ENCODE data around the gene DZIP1L. TPM values are rescaled to one million over a fixed set of nuclear protein-coding genes. Genes with fewer than 3 reads are reported as not detected.

The DZIP1L gene
- total RNA-seq, 1 donor from 2014 or later = 0.16 TPM

DNA sequence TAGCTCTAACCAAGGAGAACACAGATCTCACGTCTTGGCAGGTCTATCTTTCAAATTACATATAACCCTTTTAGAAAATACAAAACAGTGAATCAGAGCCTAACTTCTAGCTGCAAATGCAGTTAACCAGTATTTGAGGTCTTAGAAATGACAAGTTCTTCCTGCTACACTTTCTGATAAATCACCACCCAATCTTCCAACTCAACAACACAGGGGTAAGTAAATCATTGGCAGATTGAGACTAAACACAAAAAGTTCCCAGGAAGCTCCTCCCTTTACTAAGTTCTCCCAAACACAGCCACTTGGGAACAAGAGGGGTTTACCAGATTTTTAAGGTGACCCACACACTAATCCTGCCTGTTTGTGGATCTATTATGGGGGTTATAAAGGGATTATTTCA is 16.8 kb upstream of the DZIP1L start, which contains the start of gene A4GNT:
Gene A4GNT, minus strand, starts transcription at position 152 of the 400 bp plus-strand sequence. CDS start 1,134 bp downstream, outside the sequence.
- Mint-ChIP-seq H3K27ac (no peak within 1 kb of the TSS), H3K36me3 (ENCODE audit: low read depth) (no peaks in the 10 kb centered on the region), H3K4me1 (ENCODE audit: low read depth) (no peaks in the 10 kb centered on the region), H3K9me3 (no peaks in the 10 kb centered on the region), H3K4me3 (ENCODE audit: low read depth) (no peak within 1 kb of the TSS), H3K27me3 (ENCODE audit: low read depth) (peaks cover 33% of the 10 kb centered on the region)
- intact Hi-C loops (cut with micrococcal nuclease) = no loop called here
- DNase-seq (ENCODE audit: low spot score) = no peak

DNA sequence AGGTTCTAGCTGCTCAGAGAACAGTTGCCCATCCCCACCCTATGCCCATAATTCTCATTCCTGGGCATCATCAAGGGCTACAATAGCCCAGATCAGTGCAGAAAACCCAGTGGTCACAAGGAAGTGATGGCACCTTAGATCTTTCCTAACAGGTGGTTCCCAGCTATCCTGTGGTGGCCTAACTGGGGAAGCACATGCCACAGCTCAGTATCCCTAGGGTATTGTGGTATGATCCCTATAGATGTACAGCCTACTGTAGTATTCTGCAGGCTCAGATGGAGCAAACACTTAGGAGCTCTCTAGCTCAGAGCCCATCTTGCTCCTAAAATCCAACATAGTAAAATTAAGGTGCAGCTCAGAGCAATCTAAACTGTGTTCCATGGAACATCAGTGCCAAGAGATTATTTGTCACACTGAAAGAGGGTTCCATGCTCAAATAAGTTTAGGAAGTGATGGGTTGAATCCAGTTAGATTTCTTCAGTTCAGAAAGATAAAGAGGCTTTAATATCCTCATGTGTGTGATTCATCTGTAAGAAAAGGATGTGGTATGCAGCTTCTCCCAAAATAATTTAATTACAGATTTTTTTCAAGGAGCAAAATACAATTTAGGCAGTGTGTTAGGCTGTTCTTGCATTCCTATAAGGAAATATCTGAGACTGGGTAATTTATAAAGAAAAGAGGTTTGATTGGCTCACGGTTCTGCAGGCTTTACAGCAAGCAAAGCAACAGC is 12.4 kb upstream of the DZIP1L start:
- Mint-ChIP-seq H3K27ac (no peak overlapping the region), H3K27me3 (ENCODE audit: low read depth) (peaks cover 13% of the 10 kb centered on the region), H3K9me3 (no peaks in the 10 kb centered on the region), H3K4me3 (ENCODE audit: low read depth) (no peak overlapping the region), H3K4me1 (ENCODE audit: low read depth) (no peaks in the 10 kb centered on the region), H3K36me3 (ENCODE audit: low read depth) (no peaks in the 10 kb centered on the region)
- intact Hi-C loops (cut with micrococcal nuclease) = no loop called here
- DNase-seq (ENCODE audit: low spot score) = no peak

DNA sequence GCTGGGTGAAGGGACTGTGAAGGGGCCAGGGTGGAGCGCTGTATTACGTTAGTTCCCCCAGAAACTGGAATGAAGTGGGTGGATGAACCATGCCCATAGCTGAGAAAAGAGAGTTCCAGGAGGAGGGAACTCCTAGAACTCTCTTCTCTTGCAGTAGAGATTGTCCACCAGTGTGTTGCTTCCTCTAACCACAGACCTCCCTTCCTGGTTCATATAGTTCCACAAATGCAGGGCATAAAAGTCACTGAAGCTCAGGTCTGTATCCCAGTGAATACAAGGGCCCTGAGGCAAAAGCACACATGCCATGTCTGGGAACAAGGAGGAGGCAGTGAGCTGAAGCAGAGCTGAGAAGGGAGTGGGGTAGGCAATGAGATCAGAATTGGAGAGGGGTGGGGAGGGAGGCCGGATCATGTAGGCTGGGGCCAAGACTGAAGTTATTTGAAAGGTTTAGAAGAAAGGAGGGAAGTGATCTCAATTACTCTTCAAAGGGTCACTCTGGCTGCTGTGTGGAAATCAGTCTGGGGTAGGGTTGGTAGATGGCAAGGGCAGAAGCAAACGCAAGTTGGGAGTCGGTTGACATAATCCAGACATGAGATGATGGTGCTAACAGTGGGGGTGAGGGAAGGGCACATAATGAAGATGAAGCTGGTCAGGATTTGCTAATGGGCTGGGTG is 10.3 kb upstream of the DZIP1L start:
- Mint-ChIP-seq H3K9me3 (no peaks in the 10 kb centered on the region), H3K36me3 (ENCODE audit: low read depth) (no peaks in the 10 kb centered on the region)

DNA sequence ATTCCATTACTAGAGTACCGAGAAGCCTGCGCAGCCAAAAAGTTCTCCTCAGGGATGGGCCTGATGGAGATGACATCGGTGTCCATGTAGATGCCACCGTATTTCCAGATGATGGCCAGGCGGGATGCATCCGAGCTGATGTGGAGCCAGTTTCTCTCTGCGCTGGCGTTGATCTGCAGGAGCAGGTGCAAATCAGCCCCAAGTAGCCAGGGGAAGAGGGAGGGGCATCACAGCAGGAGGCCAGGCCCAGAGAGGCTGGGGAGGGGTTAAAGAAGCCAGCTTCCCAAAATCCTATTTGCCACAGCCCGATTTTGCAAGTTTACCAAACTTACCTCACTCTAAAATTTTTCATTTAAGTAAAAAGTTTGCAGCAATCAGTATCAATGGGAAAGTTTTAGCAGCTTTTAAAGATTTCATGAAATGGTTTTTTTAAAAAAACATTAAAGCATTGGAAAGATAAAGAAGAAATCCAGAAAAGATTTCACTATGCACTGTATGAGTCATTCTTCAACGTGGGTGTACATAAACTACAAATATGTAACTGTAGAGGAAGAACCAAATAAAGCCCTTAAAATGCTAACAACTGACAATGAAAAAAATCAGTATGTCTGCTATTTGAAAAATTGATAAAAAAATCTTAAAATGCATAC is 9.4 kb upstream of the DZIP1L start:
- Mint-ChIP-seq H3K4me3 (ENCODE audit: low read depth) (no peak overlapping the region), H3K27ac (no peak overlapping the region), H3K4me1 (ENCODE audit: low read depth) (no peaks in the 10 kb centered on the region), H3K27me3 (ENCODE audit: low read depth) (peaks cover 9% of the 10 kb centered on the region), H3K9me3 (no peaks in the 10 kb centered on the region), H3K36me3 (ENCODE audit: low read depth) (no peaks in the 10 kb centered on the region)
- DNase-seq (ENCODE audit: low spot score) = no peak
- intact Hi-C loops (cut with micrococcal nuclease) = no loop called here

More for the DNA sequence above, 10.3 kb upstream of the DZIP1L start:
- DNase-seq (ENCODE audit: low spot score) = no peak
- Mint-ChIP-seq H3K27ac (no peak overlapping the region), H3K4me1 (ENCODE audit: low read depth) (no peaks in the 10 kb centered on the region), H3K27me3 (ENCODE audit: low read depth) (peaks cover 10% of the 10 kb centered on the region), H3K4me3 (ENCODE audit: low read depth) (no peak overlapping the region)
- intact Hi-C loops (cut with micrococcal nuclease) = no loop called here

DNA sequence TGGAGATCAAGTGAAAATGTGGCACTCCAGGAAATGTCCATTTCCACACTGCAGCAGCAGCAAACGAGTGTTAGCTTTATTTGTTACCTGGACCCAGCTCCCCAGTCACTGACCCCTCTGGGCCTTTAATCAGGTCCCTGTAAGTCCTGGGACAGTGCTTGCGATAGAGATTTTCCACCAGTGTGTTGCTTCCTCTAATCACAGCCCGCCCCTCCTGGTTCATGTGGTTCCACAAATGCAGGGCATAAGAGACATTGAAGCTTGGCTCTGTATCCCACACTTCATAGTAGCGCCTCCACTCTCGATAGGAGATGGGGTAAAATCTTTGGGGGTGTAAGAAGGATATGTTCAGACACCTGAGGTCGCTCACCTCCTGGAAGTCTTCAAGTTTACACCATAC is 8.8 kb upstream of the DZIP1L start:
- Mint-ChIP-seq H3K27me3 (ENCODE audit: low read depth) (peaks cover 9% of the 10 kb centered on the region), H3K9me3 (no peaks in the 10 kb centered on the region), H3K27ac (no peak overlapping the region), H3K4me3 (ENCODE audit: low read depth) (no peak overlapping the region), H3K36me3 (ENCODE audit: low read depth) (no peaks in the 10 kb centered on the region), H3K4me1 (ENCODE audit: low read depth) (no peaks in the 10 kb centered on the region)
- intact Hi-C loops (cut with micrococcal nuclease) = no loop called here
- no peak for DNase-seq (ENCODE audit: low spot score)

DNA sequence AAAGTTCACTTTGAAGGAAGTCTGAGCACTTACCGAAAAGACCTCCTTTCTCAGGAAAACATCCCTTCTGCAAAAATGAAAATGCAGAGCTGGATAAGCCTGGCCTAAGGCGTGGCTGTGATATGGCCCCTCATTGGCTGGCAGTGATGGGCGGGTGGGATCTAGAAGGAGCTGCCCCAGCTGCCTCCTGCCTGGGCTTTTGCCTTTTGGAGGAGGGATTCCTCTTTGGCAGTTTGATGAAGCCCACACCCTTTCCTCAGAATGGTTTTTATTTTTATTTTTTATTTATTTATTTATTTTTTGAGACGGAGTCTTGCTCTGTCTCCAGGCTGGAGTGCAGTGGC is 4.0 kb upstream of the DZIP1L start:
- intact Hi-C loops (cut with micrococcal nuclease) = loop anchor here (1.0 to 5.0 kb wide), 2 partner anchors 37 to 51 kb away; no protein-coding TSS in a partner anchor
- peaks cover 28% of the 10 kb centered on the region for H3K27me3 Mint-ChIP-seq (ENCODE audit: low read depth)
- no peaks in the 10 kb centered on the region for H3K9me3 Mint-ChIP-seq
- H3K36me3 Mint-ChIP-seq (ENCODE audit: low read depth) = no peaks in the 10 kb centered on the region
- no peak for DNase-seq (ENCODE audit: low spot score)
- H3K4me3 Mint-ChIP-seq (ENCODE audit: low read depth) = no peak overlapping the region
- H3K27ac Mint-ChIP-seq = no peak overlapping the region
- H3K4me1 Mint-ChIP-seq (ENCODE audit: low read depth) = peaks cover 5% of the 10 kb centered on the region

DNA sequence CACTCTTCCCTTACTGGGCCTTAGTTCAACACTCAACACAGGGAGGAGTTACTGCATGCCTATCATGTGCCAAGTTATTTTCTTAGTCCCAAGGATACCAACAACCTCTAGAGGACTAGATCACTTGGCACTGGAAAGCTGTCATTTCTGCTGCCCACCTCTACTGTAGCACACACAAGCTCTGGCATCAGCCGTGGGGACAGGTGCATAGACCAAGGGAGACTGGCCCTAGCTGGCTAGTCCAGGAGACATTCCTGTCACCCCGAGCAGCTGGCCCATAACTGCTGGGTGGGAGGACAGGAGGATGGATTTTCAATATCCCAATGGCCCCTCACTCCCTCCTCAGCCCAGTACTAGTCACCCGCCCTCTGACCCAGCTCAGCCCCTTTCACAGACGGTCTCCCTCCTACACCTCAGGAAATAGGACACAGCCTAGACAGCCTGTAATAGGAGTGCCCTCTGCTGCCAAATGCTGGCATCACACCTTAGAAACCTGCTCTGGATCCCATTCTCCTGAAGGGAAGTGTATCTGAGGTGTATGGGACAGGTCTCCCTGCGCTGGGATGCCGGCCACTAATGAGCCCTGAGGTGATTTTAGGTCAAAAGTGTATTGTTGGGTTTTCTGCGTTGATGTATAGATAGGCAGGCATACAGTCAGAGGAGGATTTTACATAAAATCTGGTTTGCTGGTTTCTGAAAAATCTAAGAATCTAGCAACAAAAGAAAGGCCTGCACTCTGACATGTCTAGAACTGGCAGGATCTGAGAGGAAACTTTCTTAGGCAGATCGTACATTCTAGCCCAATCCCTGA is 3.4 kb upstream of the DZIP1L start:
- peak; percentile 36 for DNase-seq (ENCODE audit: low spot score)
- H3K27me3 Mint-ChIP-seq (ENCODE audit: low read depth) = peaks cover 30% of the 10 kb centered on the region
- H3K27ac Mint-ChIP-seq = no peak overlapping the region
- no peak overlapping the region for H3K4me3 Mint-ChIP-seq (ENCODE audit: low read depth)
- H3K9me3 Mint-ChIP-seq = no peaks in the 10 kb centered on the region
- H3K4me1 Mint-ChIP-seq (ENCODE audit: low read depth) = peaks cover 5% of the 10 kb centered on the region
- no peaks in the 10 kb centered on the region for H3K36me3 Mint-ChIP-seq (ENCODE audit: low read depth)
- intact Hi-C loops (cut with micrococcal nuclease) = loop anchor here (1.0 to 5.0 kb wide), 2 partner anchors 37 to 51 kb away; no protein-coding TSS in a partner anchor

DNA sequence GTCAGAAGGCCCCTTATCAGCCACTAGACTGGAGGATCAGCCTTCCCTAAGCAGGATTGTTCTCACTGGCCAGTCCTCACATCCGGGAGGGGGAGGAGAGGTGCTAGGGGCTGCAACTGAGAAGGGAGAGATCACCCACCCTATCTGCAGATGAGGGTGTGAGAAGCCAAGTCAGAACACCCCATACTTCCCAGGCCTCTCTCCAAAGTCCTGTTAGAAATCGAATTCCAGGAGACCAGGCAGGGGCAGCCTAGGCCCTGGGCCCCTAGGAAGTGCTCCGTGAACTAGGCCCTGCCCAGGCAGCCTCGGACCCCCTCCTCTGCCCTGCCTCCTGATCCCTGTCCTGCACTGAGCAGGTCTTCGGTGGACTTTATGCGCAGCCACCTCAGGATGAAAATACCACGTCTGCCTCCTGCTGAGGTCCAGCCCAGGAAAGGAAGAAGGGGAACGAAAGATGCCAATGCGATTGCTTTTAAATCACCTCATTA is 933 bp downstream of the DZIP1L start:
- peak overlapping the region; percentile 73 for H3K4me3 Mint-ChIP-seq (ENCODE audit: low read depth)

DNA sequence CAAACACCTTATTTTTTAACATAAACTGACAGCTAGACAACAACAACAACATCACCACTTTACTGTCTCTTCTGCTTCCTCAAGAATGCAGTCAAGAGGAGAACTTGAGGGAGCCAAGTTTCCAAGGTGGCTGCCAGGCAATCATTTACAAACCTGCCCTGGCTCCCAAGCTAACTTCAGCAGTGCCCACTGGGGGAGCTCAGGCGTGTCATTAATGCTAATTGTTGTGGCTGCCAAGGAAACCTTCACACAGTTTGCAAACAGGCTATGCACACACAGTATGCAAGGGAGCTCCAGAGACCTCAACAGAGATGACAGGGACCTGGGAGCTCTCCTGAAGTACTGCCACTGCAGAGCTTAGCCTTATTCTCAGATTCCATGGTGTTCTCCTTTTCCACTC is 2.1 kb downstream of the DZIP1L start:
- Mint-ChIP-seq H3K27me3 (ENCODE audit: low read depth) (peaks cover 44% of the 10 kb centered on the region), H3K4me1 (ENCODE audit: low read depth) (peaks cover 5% of the 10 kb centered on the region), H3K27ac (no peak overlapping the region), H3K4me3 (ENCODE audit: low read depth) (no peak overlapping the region), H3K36me3 (ENCODE audit: low read depth) (no peaks in the 10 kb centered on the region), H3K9me3 (no peaks in the 10 kb centered on the region)
- intact Hi-C loops (cut with micrococcal nuclease) = no loop called here
- DNase-seq (ENCODE audit: low spot score) = no peak

More for the DNA sequence above, 933 bp downstream of the DZIP1L start:
- intact Hi-C loops (cut with micrococcal nuclease) = no loop called here
- Mint-ChIP-seq H3K4me1 (ENCODE audit: low read depth) (peaks cover 5% of the 10 kb centered on the region), H3K9me3 (no peaks in the 10 kb centered on the region), H3K36me3 (ENCODE audit: low read depth) (no peaks in the 10 kb centered on the region), H3K27ac (no peak overlapping the region), H3K27me3 (ENCODE audit: low read depth) (peaks cover 43% of the 10 kb centered on the region)
- DNase-seq (ENCODE audit: low spot score) = no peak

DNA sequence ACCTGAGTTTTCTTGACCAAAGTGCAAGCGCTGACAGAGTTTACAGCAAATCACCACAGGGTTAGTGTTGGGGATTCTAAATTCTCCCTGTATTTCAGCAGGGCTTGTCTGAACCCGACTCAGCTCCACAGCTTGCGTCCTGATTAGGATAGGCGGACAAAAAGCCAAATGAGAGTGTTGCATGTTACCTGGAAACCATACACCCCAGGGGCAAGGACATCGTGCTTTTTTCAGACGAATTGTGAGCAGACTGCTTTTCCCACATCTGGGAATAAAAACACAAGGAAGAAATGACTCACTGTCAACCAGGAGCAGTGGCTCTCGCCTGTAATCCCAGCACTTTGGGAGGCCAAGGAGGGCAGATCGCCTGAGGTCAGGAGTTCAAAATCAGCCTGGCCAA is 3.0 kb downstream of the DZIP1L start:
- no peaks in the 10 kb centered on the region for H3K9me3 Mint-ChIP-seq
- intact Hi-C loops (cut with micrococcal nuclease) = no loop called here
- no peak overlapping the region for H3K4me3 Mint-ChIP-seq (ENCODE audit: low read depth)
- no peak for DNase-seq (ENCODE audit: low spot score)
- H3K36me3 Mint-ChIP-seq (ENCODE audit: low read depth) = no peaks in the 10 kb centered on the region
- peaks cover 43% of the 10 kb centered on the region for H3K27me3 Mint-ChIP-seq (ENCODE audit: low read depth)
- H3K27ac Mint-ChIP-seq = no peak overlapping the region
- H3K4me1 Mint-ChIP-seq (ENCODE audit: low read depth) = peaks cover 5% of the 10 kb centered on the region

DNA sequence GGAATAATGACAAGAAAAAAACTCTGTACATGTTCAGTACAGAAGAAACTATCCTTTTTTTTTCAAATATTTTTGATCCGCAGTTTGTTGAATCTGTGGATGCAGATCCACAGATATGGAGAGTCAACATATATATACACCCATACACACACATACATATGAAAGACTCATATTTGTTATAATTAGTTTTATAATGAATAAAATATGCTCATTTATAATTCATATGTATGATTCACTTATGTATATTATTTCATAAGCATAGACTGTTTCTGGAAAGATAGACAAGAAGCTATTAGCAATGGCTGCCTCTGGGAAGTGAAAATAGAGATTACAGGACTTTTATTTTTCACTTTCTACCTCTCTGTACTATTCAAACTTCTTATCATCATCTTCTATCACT is 9.8 kb downstream of the DZIP1L start:
- Mint-ChIP-seq H3K9me3 (no peaks in the 10 kb centered on the region), H3K4me1 (ENCODE audit: low read depth) (no peaks in the 10 kb centered on the region), H3K27me3 (ENCODE audit: low read depth) (peaks cover 13% of the 10 kb centered on the region), H3K4me3 (ENCODE audit: low read depth) (no peak overlapping the region), H3K27ac (no peak overlapping the region), H3K36me3 (ENCODE audit: low read depth) (no peaks in the 10 kb centered on the region)
- intact Hi-C loops (cut with micrococcal nuclease) = no loop called here
- DNase-seq (ENCODE audit: low spot score) = no peak

DNA sequence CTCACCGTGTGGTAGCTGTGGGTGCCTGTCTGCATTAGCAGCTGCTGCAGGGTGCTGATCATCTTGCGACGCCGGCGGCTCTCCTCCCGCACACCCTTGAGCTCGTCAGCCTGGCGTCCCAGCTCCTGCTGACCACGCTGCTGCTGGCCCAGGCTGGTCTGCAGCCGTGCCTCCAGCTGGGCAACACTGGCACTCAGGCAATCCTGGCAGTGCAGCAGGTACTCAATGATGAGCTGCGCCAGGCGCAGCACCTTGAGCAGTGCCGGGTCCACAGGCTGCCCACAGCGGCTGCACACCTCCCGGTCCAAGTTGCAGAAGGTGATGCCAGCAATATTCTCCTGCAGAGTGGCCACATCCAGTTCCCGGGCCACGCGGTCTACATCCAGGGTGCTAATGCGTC is 11.9 kb downstream of the DZIP1L start:
- Mint-ChIP-seq H3K27me3 (ENCODE audit: low read depth) (peaks cover 4% of the 10 kb centered on the region), H3K9me3 (no peaks in the 10 kb centered on the region), H3K36me3 (ENCODE audit: low read depth) (no peaks in the 10 kb centered on the region), H3K4me1 (ENCODE audit: low read depth) (no peaks in the 10 kb centered on the region), H3K4me3 (ENCODE audit: low read depth) (no peak overlapping the region), H3K27ac (no peak overlapping the region)
- intact Hi-C loops (cut with micrococcal nuclease) = no loop called here
- no peak for DNase-seq (ENCODE audit: low spot score)
